ENCODE results near the gene FSIP1. TPM values are rescaled to one million over a fixed set of nuclear protein-coding genes. Genes with fewer than 3 reads are reported as not detected.

FSIP1 gene
- total RNA-seq, 1 donor, result 3.6 TPM

DNA sequence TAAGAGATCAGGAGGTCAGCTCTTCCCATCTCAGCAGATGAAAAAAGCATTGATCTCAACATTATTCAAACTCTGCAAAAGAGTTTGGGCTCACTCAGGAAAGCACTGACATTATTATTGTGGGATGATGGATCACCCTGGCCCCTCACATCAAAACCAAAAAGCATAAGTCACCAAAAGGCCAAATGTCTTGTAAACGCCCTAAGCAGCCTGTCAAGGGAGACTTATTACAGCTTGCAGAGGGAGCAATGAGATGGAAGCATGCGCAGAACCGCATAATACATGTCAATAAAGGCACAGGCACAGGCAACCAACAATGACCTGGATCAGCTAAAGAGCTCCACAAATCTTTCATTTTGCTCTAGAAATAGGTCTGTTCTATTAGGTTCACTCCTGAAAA is 4.6 kb downstream of the FSIP1 start:
- Histone ChIP-seq H3K36me3 (ENCODE audit: insufficient read depth, low read length) (no peaks in the 10 kb centered on the region), H4K20me1 (ENCODE audit: insufficient read depth, low read length) (no peaks in the 10 kb centered on the region), H3K4me3 (ENCODE audit: insufficient read depth, low read length) (no peak overlapping the region), H3K79me2 (ENCODE audit: insufficient read depth, low read length) (peaks cover 2% of the 10 kb centered on the region), H2AFZ (ENCODE audit: low read length) (no peak overlapping the region), H3K4me1 (ENCODE audit: insufficient read depth, low read length) (no peaks in the 10 kb centered on the region), H3K4me2 (ENCODE audit: insufficient read depth, low read length) (no peak overlapping the region), H3K9me3 (ENCODE audit: low read depth, low read length) (no peaks in the 10 kb centered on the region), H3K27ac (ENCODE audit: low read depth, low read length) (no peak overlapping the region), H3K27me3 (ENCODE audit: insufficient read depth, low read length) (no peaks in the 10 kb centered on the region)
- TF ChIP-seq CTCF (IDR thresholded peaks at IDR 0.05; ENCODE audit: extremely low read depth, low read depth, low read length), result no peak
- no peak for DNase-seq (ENCODE audit: insufficient read length, low spot score, missing footprints)

DNA sequence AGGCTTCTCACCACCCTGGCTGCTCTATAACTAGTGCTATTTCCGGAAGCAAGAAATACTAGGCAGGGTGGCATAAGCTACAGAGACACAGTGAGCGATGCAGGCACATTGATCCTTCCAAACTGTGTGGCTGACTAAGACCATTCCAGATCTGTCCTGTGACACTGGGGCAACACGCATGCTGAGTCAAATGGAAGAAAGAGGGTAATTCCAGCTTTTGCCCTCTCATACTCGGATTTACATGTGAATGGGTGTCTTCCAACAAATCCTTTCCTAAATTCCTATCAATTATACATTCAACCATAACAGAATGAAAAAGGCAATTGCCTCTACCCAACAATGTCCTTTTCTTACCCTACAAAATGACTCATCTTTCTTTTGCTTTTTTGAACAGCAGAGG is 5.1 kb downstream of the FSIP1 start:
- H3K79me2 ChIP-seq (ENCODE audit: insufficient read depth, low read length), result no peaks in the 10 kb centered on the region
- no peak for DNase-seq (ENCODE audit: insufficient read length, low spot score, missing footprints)

GRCh38 chr15:39776068-39776467 is 6.6 kb downstream of the FSIP1 start:
- H2AFZ ChIP-seq (ENCODE audit: low read length), result no peak overlapping the region
- no peaks in the 10 kb centered on the region for H3K79me2 ChIP-seq (ENCODE audit: insufficient read depth, low read length)
- DNase-seq (ENCODE audit: insufficient read length, low spot score, missing footprints), result no peak
- TF ChIP-seq CTCF (IDR thresholded peaks at IDR 0.05; ENCODE audit: extremely low read depth, low read depth, low read length), result no peak
- no peak overlapping the region for H3K27ac ChIP-seq (ENCODE audit: low read depth, low read length)
- no peaks in the 10 kb centered on the region for H3K9me3 ChIP-seq (ENCODE audit: low read depth, low read length)
- H3K4me1 ChIP-seq (ENCODE audit: insufficient read depth, low read length), result peaks cover 11% of the 10 kb centered on the region
- no peak overlapping the region for H3K4me2 ChIP-seq (ENCODE audit: insufficient read depth, low read length)
- no peaks in the 10 kb centered on the region for H3K27me3 ChIP-seq (ENCODE audit: insufficient read depth, low read length)
- no peak overlapping the region for H3K4me3 ChIP-seq (ENCODE audit: insufficient read depth, low read length)
- H4K20me1 ChIP-seq (ENCODE audit: insufficient read depth, low read length), result no peaks in the 10 kb centered on the region
- H3K36me3 ChIP-seq (ENCODE audit: insufficient read depth, low read length), result no peaks in the 10 kb centered on the region

More for the DNA sequence above, 5.1 kb downstream of the FSIP1 start:
- Histone ChIP-seq H3K4me3 (ENCODE audit: insufficient read depth, low read length) (no peak overlapping the region), H3K27me3 (ENCODE audit: insufficient read depth, low read length) (no peaks in the 10 kb centered on the region), H4K20me1 (ENCODE audit: insufficient read depth, low read length) (no peaks in the 10 kb centered on the region), H2AFZ (ENCODE audit: low read length) (no peak overlapping the region), H3K4me2 (ENCODE audit: insufficient read depth, low read length) (no peak overlapping the region), H3K27ac (ENCODE audit: low read depth, low read length) (no peak overlapping the region), H3K36me3 (ENCODE audit: insufficient read depth, low read length) (no peaks in the 10 kb centered on the region), H3K9me3 (ENCODE audit: low read depth, low read length) (no peaks in the 10 kb centered on the region), H3K4me1 (ENCODE audit: insufficient read depth, low read length) (no peaks in the 10 kb centered on the region)
- TF ChIP-seq CTCF (IDR thresholded peaks at IDR 0.05; ENCODE audit: extremely low read depth, low read depth, low read length), result no peak

GRCh38 chr15:39774688-39775267 is 7.9 kb downstream of the FSIP1 start:
- Histone ChIP-seq H3K4me1 (ENCODE audit: insufficient read depth, low read length) (peaks cover 15% of the 10 kb centered on the region), H3K27me3 (ENCODE audit: insufficient read depth, low read length) (no peaks in the 10 kb centered on the region), H3K9me3 (ENCODE audit: low read depth, low read length) (no peaks in the 10 kb centered on the region), H3K4me3 (ENCODE audit: insufficient read depth, low read length) (no peak overlapping the region), H4K20me1 (ENCODE audit: insufficient read depth, low read length) (no peaks in the 10 kb centered on the region), H3K27ac (ENCODE audit: low read depth, low read length) (no peak overlapping the region), H3K4me2 (ENCODE audit: insufficient read depth, low read length) (no peak overlapping the region), H3K79me2 (ENCODE audit: insufficient read depth, low read length) (no peaks in the 10 kb centered on the region), H2AFZ (ENCODE audit: low read length) (no peak overlapping the region), H3K36me3 (ENCODE audit: insufficient read depth, low read length) (no peaks in the 10 kb centered on the region)
- no peak for DNase-seq (ENCODE audit: insufficient read length, low spot score, missing footprints)
- TF ChIP-seq CTCF (IDR thresholded peaks at IDR 0.05; ENCODE audit: extremely low read depth, low read depth, low read length), result no peak

Measured in osteoblast (primary cell).